ENCODE data around the gene UPK3BL2. TPM values are rescaled to one million over a fixed set of nuclear protein-coding genes. Genes with fewer than 3 reads are reported as not detected.
"Not testable (repeated sequence)": the region's sequence is repeated elsewhere in the genome, so short reads cannot be mapped to it uniquely, and the experiment has no call there.

UPK3BL2 gene
- total and polyA plus RNA-seq, 2 donors (not counting 3 experiments of a cell fraction or from before 2014, with no cell fraction given) = 18.2 to 29.8 TPM

DNA sequence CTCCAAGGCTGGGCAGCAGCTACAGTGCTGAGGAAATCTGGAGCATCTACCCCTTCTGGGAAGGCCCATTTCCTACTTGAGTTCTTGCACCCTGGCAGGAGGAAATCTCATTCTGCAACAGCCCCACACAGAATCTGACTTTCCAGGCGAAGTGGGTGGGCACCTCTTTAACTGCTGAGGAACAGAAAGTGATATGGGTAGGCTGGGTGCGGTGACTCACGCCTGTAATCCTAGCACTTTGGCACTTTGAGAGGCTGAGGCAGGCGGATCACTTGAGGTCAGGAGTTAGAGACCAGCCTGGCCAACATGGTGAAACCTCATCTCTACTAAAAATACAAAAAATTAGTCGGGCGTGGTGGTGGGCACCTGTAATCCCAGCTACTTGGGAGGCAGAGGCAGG is 31.1 kb upstream of the UPK3BL2 start:
- H3K27ac ChIP-seq (ENCODE audit: insufficient read depth, low read depth, low read length); H3K9ac ChIP-seq (replicated peaks; ENCODE audit: extremely low read depth, insufficient read depth, low read length); CTCF ChIA-PET; H3K9me3 ChIP-seq (replicated peaks; ENCODE audit: control insufficient read depth, insufficient read depth, low read length); BruUV-seq (replicated peaks); H3K36me3 ChIP-seq (ENCODE audit: control insufficient read depth in 2 of 2, extremely low read depth in 1 of 2, insufficient read depth in 2 of 2, low read length in 2 of 2); H3K9me1 ChIP-seq (replicated peaks; ENCODE audit: control insufficient read depth, extremely low read depth, insufficient read depth, low read length); DNase-seq (ENCODE audit: low read depth, low spot score); H3K4me2 ChIP-seq (ENCODE audit: insufficient read depth, low read length); H2AFZ ChIP-seq (ENCODE audit: low read depth, low read length); H3K27me3 ChIP-seq (ENCODE audit: control insufficient read depth in 2 of 2, insufficient read depth in 2 of 2, low read length in 2 of 2); H3K79me2 ChIP-seq (ENCODE audit: control insufficient read depth, insufficient read depth, low read length); FAIRE-seq; POLR2A ChIA-PET; H4K20me1 ChIP-seq (replicated peaks; ENCODE audit: control insufficient read depth, extremely low read depth, insufficient read depth, low read length); intact Hi-C loops (cut with micrococcal nuclease); H3K4me3 ChIP-seq (replicated peaks in 1 of 3; ENCODE audit: insufficient read depth in 1 of 3, low read depth in 1 of 3, low read length in 3 of 3); dilution Hi-C loops (cut with MboI; ENCODE audit: extremely low pct_ligation_motif_present, low sequenced_read_pairs); H3K4me1 ChIP-seq (ENCODE audit: control insufficient read depth, extremely low read depth, insufficient read depth, low read length): not testable (repeated sequence)

DNA sequence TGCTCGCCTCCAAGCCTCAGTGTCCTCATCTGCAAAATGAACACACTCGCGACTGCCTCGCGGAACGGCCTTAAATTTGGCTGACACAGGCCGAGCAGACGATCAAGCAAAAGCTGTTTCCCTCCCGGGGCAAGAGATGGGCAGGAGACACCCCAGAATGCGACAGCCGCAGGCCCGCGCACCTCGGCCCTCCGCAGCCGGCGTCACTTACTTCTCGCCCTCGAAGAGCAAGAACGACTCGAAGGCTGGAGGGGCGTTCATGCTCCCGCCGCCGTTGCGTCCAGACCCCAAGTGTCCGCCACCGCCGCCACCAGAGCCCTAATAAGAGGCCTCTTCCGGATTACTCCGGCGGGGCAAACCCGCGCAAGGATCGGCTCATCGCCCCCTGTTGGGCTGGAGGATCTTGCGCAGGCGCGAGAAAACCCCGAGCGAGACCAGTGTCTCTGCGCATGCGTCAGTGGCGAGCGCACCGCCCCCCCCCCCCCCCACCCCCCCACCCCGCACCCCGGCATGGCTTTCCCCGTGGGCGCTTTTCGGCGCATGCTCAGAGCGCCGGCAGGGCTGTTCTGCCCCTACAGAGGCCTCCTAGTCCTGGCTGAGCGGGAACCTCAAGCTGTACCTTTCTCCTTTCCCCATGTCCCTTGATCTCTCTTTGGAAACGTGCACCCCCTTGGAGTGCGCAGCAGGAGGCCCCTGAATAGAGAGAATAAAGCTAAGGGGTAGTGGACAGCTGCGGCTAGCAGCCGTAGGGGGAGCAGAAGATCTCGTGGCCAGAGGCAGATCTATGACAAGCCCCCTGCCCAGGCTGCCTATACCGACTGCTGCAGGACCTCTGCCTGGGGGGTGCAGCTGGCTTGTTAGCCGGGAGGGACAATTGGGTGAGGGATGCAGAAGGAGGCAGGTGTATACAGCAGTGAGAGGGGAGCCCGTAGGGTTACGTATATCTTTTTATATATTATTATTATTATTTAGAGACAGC is 29.1 kb upstream of the UPK3BL2 start, which contains the start of gene POLR2J3:
Gene POLR2J3, minus strand, starts transcription at position 323 of the 979 bp plus-strand sequence. Its CDS starts 62 bp downstream, at position 261.
- H3K27ac ChIP-seq (ENCODE audit: insufficient read depth, low read depth, low read length) = peak within 1 kb of the TSS; percentile 73
- H3K79me2 ChIP-seq (ENCODE audit: control insufficient read depth, insufficient read depth, low read length); H3K36me3 ChIP-seq (ENCODE audit: control insufficient read depth in 2 of 2, extremely low read depth in 1 of 2, insufficient read depth in 2 of 2, low read length in 2 of 2); H3K9ac ChIP-seq (replicated peaks; ENCODE audit: extremely low read depth, insufficient read depth, low read length); H4K20me1 ChIP-seq (replicated peaks; ENCODE audit: control insufficient read depth, extremely low read depth, insufficient read depth, low read length); H3K27me3 ChIP-seq (ENCODE audit: control insufficient read depth in 2 of 2, insufficient read depth in 2 of 2, low read length in 2 of 2); DNase-seq (ENCODE audit: low read depth, low spot score); H3K4me2 ChIP-seq (ENCODE audit: insufficient read depth, low read length); H3K9me3 ChIP-seq (replicated peaks; ENCODE audit: control insufficient read depth, insufficient read depth, low read length); BruUV-seq (replicated peaks); H3K9me1 ChIP-seq (replicated peaks; ENCODE audit: control insufficient read depth, extremely low read depth, insufficient read depth, low read length); dilution Hi-C loops (cut with MboI; ENCODE audit: extremely low pct_ligation_motif_present, low sequenced_read_pairs); H3K4me1 ChIP-seq (ENCODE audit: control insufficient read depth, extremely low read depth, insufficient read depth, low read length); intact Hi-C loops (cut with micrococcal nuclease): not testable (repeated sequence)
- ChIA-PET CTCF (interaction anchor here (0.6 kb wide), 2 partner anchors 489 to 502 kb away, joined by 3 read pairs; partner anchors contain the start of genes ARMC10 and FBXL13), POLR2A (interaction anchor here (0.6 kb wide), 1 partner anchor 163 kb away, joined by 7 read pairs; no protein-coding TSS in a partner anchor)
- peak within 1 kb of the TSS; percentile 94 for H2AFZ ChIP-seq (ENCODE audit: low read depth, low read length)
- peak; percentile 67 for FAIRE-seq
- H3K4me3 ChIP-seq (replicated peaks in 1 of 3; ENCODE audit: insufficient read depth in 1 of 3, low read depth in 1 of 3, low read length in 3 of 3) = peak within 1 kb of the TSS; percentile 67 to 97 (median 84)
- TF ChIP-seq, protein P1, sequence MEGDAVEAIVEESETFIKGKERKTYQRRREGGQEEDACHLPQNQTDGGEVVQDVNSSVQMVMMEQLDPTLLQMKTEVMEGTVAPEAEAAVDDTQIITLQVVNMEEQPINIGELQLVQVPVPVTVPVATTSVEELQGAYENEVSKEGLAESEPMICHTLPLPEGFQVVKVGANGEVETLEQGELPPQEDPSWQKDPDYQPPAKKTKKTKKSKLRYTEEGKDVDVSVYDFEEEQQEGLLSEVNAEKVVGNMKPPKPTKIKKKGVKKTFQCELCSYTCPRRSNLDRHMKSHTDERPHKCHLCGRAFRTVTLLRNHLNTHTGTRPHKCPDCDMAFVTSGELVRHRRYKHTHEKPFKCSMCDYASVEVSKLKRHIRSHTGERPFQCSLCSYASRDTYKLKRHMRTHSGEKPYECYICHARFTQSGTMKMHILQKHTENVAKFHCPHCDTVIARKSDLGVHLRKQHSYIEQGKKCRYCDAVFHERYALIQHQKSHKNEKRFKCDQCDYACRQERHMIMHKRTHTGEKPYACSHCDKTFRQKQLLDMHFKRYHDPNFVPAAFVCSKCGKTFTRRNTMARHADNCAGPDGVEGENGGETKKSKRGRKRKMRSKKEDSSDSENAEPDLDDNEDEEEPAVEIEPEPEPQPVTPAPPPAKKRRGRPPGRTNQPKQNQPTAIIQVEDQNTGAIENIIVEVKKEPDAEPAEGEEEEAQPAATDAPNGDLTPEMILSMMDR (IDR thresholded peaks at IDR 0.05; ENCODE audit: extremely low read depth in 1 of 2, insufficient read depth in 1 of 2, low read depth in 1 of 2, low read length in 2 of 2) = peak; percentile 36 to 53
- peak; percentile 27 for TF ChIP-seq POLR2A (IDR thresholded peaks at IDR 0.05; ENCODE audit: low read depth, low read length)
- TF ChIP-seq POLR2AphosphoS5 (IDR thresholded peaks at IDR 0.05; ENCODE audit: insufficient read depth, low read depth, low read length) = peak; percentile 70

DNA sequence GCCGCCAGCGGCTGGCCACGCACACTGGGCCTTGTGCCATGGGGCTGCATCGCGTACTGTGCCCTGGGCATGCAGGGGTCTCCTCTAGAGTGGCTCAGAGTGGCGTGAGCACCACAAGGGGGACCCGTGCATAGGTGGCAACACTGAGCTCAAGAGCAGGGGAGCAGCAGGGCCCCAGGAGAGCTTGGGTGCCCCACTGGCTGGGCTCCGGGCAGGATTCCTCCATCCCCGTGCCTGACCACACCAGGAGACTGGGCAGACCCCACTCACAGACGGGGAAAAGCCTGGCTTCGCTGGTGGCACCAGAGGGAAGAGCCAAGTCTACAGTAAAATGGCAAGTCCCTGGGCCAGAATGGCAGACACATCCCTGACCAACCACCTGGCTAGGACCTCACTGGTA is 25.1 kb upstream of the UPK3BL2 start:
- H2AFZ ChIP-seq (ENCODE audit: low read depth, low read length); H3K9me1 ChIP-seq (replicated peaks; ENCODE audit: control insufficient read depth, extremely low read depth, insufficient read depth, low read length); H3K79me2 ChIP-seq (ENCODE audit: control insufficient read depth, insufficient read depth, low read length); CTCF ChIA-PET; BruUV-seq (replicated peaks); H4K20me1 ChIP-seq (replicated peaks; ENCODE audit: control insufficient read depth, extremely low read depth, insufficient read depth, low read length); H3K4me2 ChIP-seq (ENCODE audit: insufficient read depth, low read length); POLR2A ChIA-PET; FAIRE-seq; H3K27ac ChIP-seq (ENCODE audit: insufficient read depth, low read depth, low read length); H3K27me3 ChIP-seq (ENCODE audit: control insufficient read depth in 2 of 2, insufficient read depth in 2 of 2, low read length in 2 of 2); H3K4me3 ChIP-seq (replicated peaks in 1 of 3; ENCODE audit: insufficient read depth in 1 of 3, low read depth in 1 of 3, low read length in 3 of 3); H3K36me3 ChIP-seq (ENCODE audit: control insufficient read depth in 2 of 2, extremely low read depth in 1 of 2, insufficient read depth in 2 of 2, low read length in 2 of 2); H3K9me3 ChIP-seq (replicated peaks; ENCODE audit: control insufficient read depth, insufficient read depth, low read length); H3K4me1 ChIP-seq (ENCODE audit: control insufficient read depth, extremely low read depth, insufficient read depth, low read length); DNase-seq (ENCODE audit: low read depth, low spot score); H3K9ac ChIP-seq (replicated peaks; ENCODE audit: extremely low read depth, insufficient read depth, low read length); intact Hi-C loops (cut with micrococcal nuclease); dilution Hi-C loops (cut with MboI; ENCODE audit: extremely low pct_ligation_motif_present, low sequenced_read_pairs): not testable (repeated sequence)

Measured in endothelial cell of umbilical vein (primary cell).